Smooth muscle cell (in vitro differentiated cells): Measurements from ENCODE around the gene TMEM272. TPM values are rescaled to one million over a fixed set of nuclear protein-coding genes. Genes with fewer than 3 reads are reported as not detected.

ENCODE experiments used
- DNase-seq: peaks from one replicate; lab custom pipeline; 2025; ENCODE audit not compliant: unreplicated experiment; lab: John Stamatoyannopoulos, UW
- H2AFZ ChIP-seq: fragments of 200-600 bp; sonication (generic); 2 replicates; pipeline ENCODE4 v1.6.0; 2016; ENCODE audit warnings: antibody characterized with exemption, low read depth, mild to moderate bottlenecking
- H3F3A ChIP-seq: fragments of 200-600 bp; sonication (generic); 2 replicates; pipeline ENCODE4 v1.6.0; 2017; ENCODE audit warnings: antibody characterized with exemption, low read depth
- H3K27ac ChIP-seq: fragments of 200-600 bp; sonication (generic); 2 replicates; pipeline ENCODE4 v1.5.1; 2016; ENCODE audit warnings: low read depth, mild to moderate bottlenecking
- H3K27me3 ChIP-seq: fragments of 200-600 bp; sonication (generic); 2 replicates; pipeline ENCODE4 v1.6.1; 2016; ENCODE audit warnings: low read depth, mild to moderate bottlenecking
- H3K36me3 ChIP-seq: fragments of 200-600 bp; sonication (generic); 2 replicates; pipeline ENCODE4 v1.5.1; 2016; ENCODE audit warnings: low read depth
- H3K4me1 ChIP-seq: fragments of 200-600 bp; sonication (generic); 2 replicates; pipeline ENCODE4 v1.5.1; 2016; ENCODE audit warnings: low read depth
- H3K4me2 ChIP-seq: fragments of 200-600 bp; sonication (generic); 2 replicates; pipeline ENCODE4 v1.6.0; 2016; ENCODE audit warnings: mild to moderate bottlenecking
- H3K4me3 ChIP-seq: fragments of 200-600 bp; sonication (generic); 2 replicates; pipeline ENCODE4 v1.5.1; 2016; ENCODE audit warnings: mild to moderate bottlenecking
- H3K79me2 ChIP-seq: fragments of 200-600 bp; sonication (generic); 2 replicates; pipeline ENCODE4 v1.6.0; 2016; ENCODE audit warnings: low read depth, mild to moderate bottlenecking
- H3K9ac ChIP-seq: fragments of 200-600 bp; sonication (generic); 2 replicates; pipeline ENCODE4 v1.6.0; 2016; ENCODE audit warnings: low read depth
- H3K9me3 ChIP-seq: fragments of 200-600 bp; sonication (generic); replicated peaks from 2 replicates; pipeline ENCODE4 v1.5.1; 2016; ENCODE audit warnings: low read depth
- H4K20me1 ChIP-seq: fragments of 200-600 bp; sonication (generic); 2 replicates; pipeline ENCODE4 v1.6.0; 2016; ENCODE audit warnings: low read depth
- CTCF ChIP-seq: fragments of 200-600 bp; sonication (generic); IDR thresholded peaks from 2 replicates; pipeline ENCODE4 v1.5.1; 2017; ENCODE audit warnings: borderline replicate concordance, mild to moderate bottlenecking, antibody characterized with exemption; ENCODE audit not compliant: insufficient read depth, poor library complexity, severe bottlenecking
- WGBS: methylation state at CpG from one replicate; pipeline ENCODE4 v1.1.7; 2016; ENCODE audit warnings: low lambda C conversion rate; 5-methylcytosine and 5-hydroxymethylcytosine counted together
- polyA plus RNA-seq: library from polyadenylated mRNA; unstranded; fragments of >200 nt; fragmentation: Nextera tagmentation; extraction: Ambion mirVana; gene quantifications from 2 replicates; pipeline ENCODE4 v1.2.1, GENCODE V29; 2016
- total RNA-seq: library from RNA; depleted of rRNA; stranded (reverse); fragments of >200 nt; gene quantifications from 2 replicates; pipeline ENCODE4 v1.2.3, GENCODE V29; 2014

TMEM272 gene
- total and polyA plus RNA-seq, 2 experiments from 2014 or later = 0.18 to 0.26 TPM

GRCh38 chr13:51807041-51807440, 37.9 kb downstream of the TMEM272 start:
- Histone ChIP-seq H3K27me3 (no peaks in the 10 kb centered on the region), H2AFZ (no peak overlapping the region), H3K79me2 (no peaks in the 10 kb centered on the region), H3K27ac (no peak overlapping the region), H4K20me1 (no peaks in the 10 kb centered on the region), H3F3A (peaks cover 14% of the 10 kb centered on the region), H3K4me1 (peaks cover 25% of the 10 kb centered on the region), H3K4me3 (no peak overlapping the region), H3K4me2 (no peak overlapping the region), H3K9ac (no peak overlapping the region), H3K9me3 (no peaks in the 10 kb centered on the region), H3K36me3 (no peaks in the 10 kb centered on the region)
- DNase-seq = no peak
- WGBS = 80% methylated on average over 5 of the region's 5 CpGs
- TF ChIP-seq CTCF = no peak

GRCh38 chr13:51806566-51806965, 38.4 kb downstream of the TMEM272 start:
- no peaks in the 10 kb centered on the region for H4K20me1 ChIP-seq
- WGBS = 91% methylated on average over 2 of the region's 2 CpGs
- H3K36me3 ChIP-seq = no peaks in the 10 kb centered on the region
- H3F3A ChIP-seq = peaks cover 14% of the 10 kb centered on the region
- no peak overlapping the region for H3K27ac ChIP-seq
- DNase-seq = no peak
- H2AFZ ChIP-seq = no peak overlapping the region
- peaks cover 29% of the 10 kb centered on the region for H3K4me1 ChIP-seq
- H3K79me2 ChIP-seq = no peaks in the 10 kb centered on the region
- H3K4me3 ChIP-seq = no peak overlapping the region
- TF ChIP-seq CTCF = no peak
- no peaks in the 10 kb centered on the region for H3K9me3 ChIP-seq
- H3K4me2 ChIP-seq = no peak overlapping the region
- no peak overlapping the region for H3K9ac ChIP-seq
- no peaks in the 10 kb centered on the region for H3K27me3 ChIP-seq

- H4K20me1 ChIP-seq = no peaks in the 10 kb centered on the region
- H3K9ac ChIP-seq = no peak overlapping the region
- no peak overlapping the region for H3K4me3 ChIP-seq
- WGBS = 96% methylated on average over 2 of the region's 2 CpGs
- H3F3A ChIP-seq = peaks cover 14% of the 10 kb centered on the region
- H3K27me3 ChIP-seq = no peaks in the 10 kb centered on the region
- H3K79me2 ChIP-seq = no peaks in the 10 kb centered on the region
- no peak for TF ChIP-seq CTCF
- H3K9me3 ChIP-seq = no peaks in the 10 kb centered on the region
- H2AFZ ChIP-seq = no peak overlapping the region
- no peak overlapping the region for H3K27ac ChIP-seq
- no peak overlapping the region for H3K4me2 ChIP-seq
- peaks cover 29% of the 10 kb centered on the region for H3K4me1 ChIP-seq
- no peaks in the 10 kb centered on the region for H3K36me3 ChIP-seq
- no peak for DNase-seq
Observed at GRCh38 chr13:51805925-51806324, 39.1 kb downstream of the TMEM272 start.

- peak overlapping the region; percentile 94 for H3K4me2 ChIP-seq
- no peaks in the 10 kb centered on the region for H3K36me3 ChIP-seq
- peaks cover 14% of the 10 kb centered on the region for H3F3A ChIP-seq
- H2AFZ ChIP-seq = no peak overlapping the region
- 92% methylated on average over 4 of the region's 4 CpGs for WGBS
- peak overlapping the region; percentile 93 for H3K27ac ChIP-seq
- H4K20me1 ChIP-seq = no peaks in the 10 kb centered on the region
- H3K79me2 ChIP-seq = no peaks in the 10 kb centered on the region
- no peak overlapping the region for H3K9ac ChIP-seq
- no peak for DNase-seq
- no peak overlapping the region for H3K4me3 ChIP-seq
- H3K27me3 ChIP-seq = no peaks in the 10 kb centered on the region
- peaks cover 29% of the 10 kb centered on the region for H3K4me1 ChIP-seq
- no peak for TF ChIP-seq CTCF
- no peaks in the 10 kb centered on the region for H3K9me3 ChIP-seq
Observed at GRCh38 chr13:51805313-51805712, 39.7 kb downstream of the TMEM272 start.
